GM12878 (cell line): ENCODE results near the gene NUMB. TPM values are rescaled to one million over a fixed set of nuclear protein-coding genes. Genes with fewer than 3 reads are reported as not detected.

ENCODE experiments used
- ASH2L ChIP-seq: fragments of 300-600, 200-600 bp; sonication (generic); IDR thresholded peaks from 2 replicates; pipeline ENCODE4 v1.6.1; 2017; ENCODE audit warnings: low read depth, mild to moderate bottlenecking, borderline replicate concordance
- ATF7 ChIP-seq: fragments of 450-650 bp; IDR thresholded peaks from 2 replicates; pipeline ENCODE4 v1.6.1; 2016; ENCODE audit warnings: low read depth, mild to moderate bottlenecking
- BCL11A ChIP-seq: IDR thresholded peaks from 2 replicates; pipeline ENCODE4 v1.6.1; 2011; ENCODE audit warnings: low read depth, low read length
- MXI1 ChIP-seq: fragments of 150-350 bp; IDR thresholded peaks from 2 replicates; pipeline ENCODE4 v1.6.1; 2011; ENCODE audit warnings: low read depth, mild to moderate bottlenecking, inconsistent platforms, low read length, improper control_type of control experiment
- NFYB ChIP-seq: IDR thresholded peaks from 2 replicates; pipeline ENCODE4 v1.6.1; 2011; ENCODE audit warnings: low read depth, mild to moderate bottlenecking, low read length, improper control_type of control experiment, moderate library complexity; ENCODE audit not compliant: insufficient read depth
- PAX8 ChIP-seq: fragments of 450-650 bp; IDR thresholded peaks from 2 replicates; pipeline ENCODE4 v1.6.1; 2017; ENCODE audit warnings: mild to moderate bottlenecking, moderate library complexity
- RB1 ChIP-seq: fragments of 450-650 bp; formaldehyde crosslinking; IDR thresholded peaks from 2 replicates; pipeline ENCODE4 v1.6.1; 2017; ENCODE audit warnings: mild to moderate bottlenecking, borderline replicate concordance
- TCF12 ChIP-seq: IDR thresholded peaks from 2 replicates; pipeline ENCODE4 v1.6.1; 2011; ENCODE audit warnings: low read depth, mild to moderate bottlenecking, low read length
- ZNF217 ChIP-seq: fragments of 450-650 bp; IDR thresholded peaks from 2 replicates; pipeline ENCODE4 v1.6.1; 2017; ENCODE audit warnings: antibody characterized with exemption, mild to moderate bottlenecking
- ZNF24 ChIP-seq: fragments of 450-650 bp; IDR thresholded peaks from 2 replicates; pipeline ENCODE4 v1.6.1; 2017; ENCODE audit warnings: antibody characterized with exemption, mild to moderate bottlenecking
- ZSCAN29 ChIP-seq: fragments of 450-650 bp; IDR thresholded peaks from 2 replicates; pipeline ENCODE4 v1.6.1; 2017; ENCODE audit warnings: mild to moderate bottlenecking, moderate library complexity
- polyA plus RNA-seq, 11 experiments: library from polyadenylated mRNA; depleted of rRNA in 4 of 11; unstranded in 6 of 11; stranded (reverse) in 5 of 11; fragments of >200 nt; fragmentation: Nextera tagmentation in 4 of 11; fragmentation: Illumina TruSeq in 1 of 11; extraction: Ambion mirVana in 4 of 11; extraction: Trizol in 1 of 11; gene quantifications; 1 replicate in 1 of 11; 2 replicates in 10 of 11; pipeline versions ENCODE4 v1.2.1 to v1.2.3, GENCODE V29; 2011 to 2016; ENCODE audit warnings: inconsistent platforms in 2 of 11, missing spikeins in 2 of 11, low read depth in 1 of 11
- total RNA-seq, 4 experiments: library from RNA; depleted of rRNA in 3 of 4; stranded (reverse); fragments of >200 nt in 3 of 4; fragmentation: Illumina TruSeq in 1 of 4; extraction: Trizol in 1 of 4; gene quantifications; 2 replicates each; pipeline versions ENCODE4 v1.2.1 to v1.2.3, GENCODE V29; 2013 to 2021
- TF ChIP-seq, protein P1 (sequence below): IDR thresholded peaks from 2 replicates; pipeline ENCODE4 v1.6.1; 2012; ENCODE audit warnings: low read depth, low read length, improper control_type of control experiment
- TF ChIP-seq, protein P2 (sequence below): fragments of 450-650 bp; IDR thresholded peaks from 2 replicates; pipeline ENCODE4 v1.6.1; 2018; ENCODE audit warnings: mild to moderate bottlenecking, low read depth, moderate library complexity; ENCODE audit not compliant: partially characterized antibody
- TF ChIP-seq, protein P3 (sequence below): fragments of 450-650 bp; conservative IDR thresholded peaks from 2 replicates; pipeline ENCODE4 v1.6.1; 2017; ENCODE audit warnings: mild to moderate bottlenecking, moderate library complexity
- TF ChIP-seq, protein P4 (sequence below): fragments of 450-650 bp; formaldehyde crosslinking; IDR thresholded peaks from 2 replicates; pipeline ENCODE4 v1.4.0; 2022; ENCODE audit warnings: mild to moderate bottlenecking, moderate library complexity
- TF ChIP-seq, protein P5 (sequence below): fragments of 450-650 bp; IDR thresholded peaks from 2 replicates; pipeline ENCODE4 v1.6.1; 2016; ENCODE audit warnings: mild to moderate bottlenecking
- TF ChIP-seq, protein P6 (sequence below): fragments of 150-350 bp; IDR thresholded peaks from 2 replicates; pipeline ENCODE4 v1.6.1; 2016; ENCODE audit warnings: low read depth, low read length

Gene NUMB
- total and polyA plus RNA-seq, 10 of the 15 experiments (the other 5 are each of a cell fraction or from before 2014, with no cell fraction given) = 22.0 to 147 (median 48.9) TPM

DNA sequence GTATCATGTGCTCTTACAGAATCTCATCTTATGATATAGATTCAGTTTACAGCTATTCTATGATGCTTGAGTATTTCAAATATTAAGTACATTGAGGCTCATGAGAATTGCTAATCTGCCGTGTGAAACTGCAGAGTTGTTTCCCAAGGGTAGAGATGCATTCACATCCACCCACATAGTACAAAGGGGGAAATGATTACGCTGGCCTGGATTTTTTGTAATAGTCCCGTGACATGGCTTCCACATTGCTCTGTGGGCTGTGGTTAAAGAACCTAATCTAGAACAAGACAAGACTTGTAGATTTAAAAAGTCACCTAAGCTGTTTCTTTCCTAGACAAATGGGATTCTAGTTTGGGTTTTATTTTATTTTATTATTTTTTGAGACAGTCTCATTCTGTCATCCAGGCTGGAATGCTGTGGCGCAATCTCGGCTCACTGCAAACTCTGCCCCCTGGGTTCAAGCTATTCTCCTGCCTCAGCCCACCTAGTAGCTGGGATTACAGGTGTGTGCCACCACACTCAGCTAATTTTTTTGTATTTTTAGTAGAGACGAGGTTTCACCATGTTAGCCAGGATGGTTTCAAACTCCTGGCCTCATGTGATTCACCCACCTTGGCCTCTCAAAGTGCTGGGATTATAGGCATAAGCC, 19.4 kb upstream of the NUMB start (continued):
- TF ChIP-seq, protein P1, sequence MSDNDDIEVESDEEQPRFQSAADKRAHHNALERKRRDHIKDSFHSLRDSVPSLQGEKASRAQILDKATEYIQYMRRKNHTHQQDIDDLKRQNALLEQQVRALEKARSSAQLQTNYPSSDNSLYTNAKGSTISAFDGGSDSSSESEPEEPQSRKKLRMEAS = no peak
- TF ChIP-seq, protein P2, sequence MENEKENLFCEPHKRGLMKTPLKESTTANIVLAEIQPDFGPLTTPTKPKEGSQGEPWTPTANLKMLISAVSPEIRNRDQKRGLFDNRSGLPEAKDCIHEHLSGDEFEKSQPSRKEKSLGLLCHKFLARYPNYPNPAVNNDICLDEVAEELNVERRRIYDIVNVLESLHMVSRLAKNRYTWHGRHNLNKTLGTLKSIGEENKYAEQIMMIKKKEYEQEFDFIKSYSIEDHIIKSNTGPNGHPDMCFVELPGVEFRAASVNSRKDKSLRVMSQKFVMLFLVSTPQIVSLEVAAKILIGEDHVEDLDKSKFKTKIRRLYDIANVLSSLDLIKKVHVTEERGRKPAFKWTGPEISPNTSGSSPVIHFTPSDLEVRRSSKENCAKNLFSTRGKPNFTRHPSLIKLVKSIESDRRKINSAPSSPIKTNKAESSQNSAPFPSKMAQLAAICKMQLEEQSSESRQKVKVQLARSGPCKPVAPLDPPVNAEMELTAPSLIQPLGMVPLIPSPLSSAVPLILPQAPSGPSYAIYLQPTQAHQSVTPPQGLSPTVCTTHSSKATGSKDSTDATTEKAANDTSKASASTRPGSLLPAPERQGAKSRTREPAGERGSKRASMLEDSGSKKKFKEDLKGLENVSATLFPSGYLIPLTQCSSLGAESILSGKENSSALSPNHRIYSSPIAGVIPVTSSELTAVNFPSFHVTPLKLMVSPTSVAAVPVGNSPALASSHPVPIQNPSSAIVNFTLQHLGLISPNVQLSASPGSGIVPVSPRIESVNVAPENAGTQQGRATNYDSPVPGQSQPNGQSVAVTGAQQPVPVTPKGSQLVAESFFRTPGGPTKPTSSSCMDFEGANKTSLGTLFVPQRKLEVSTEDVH = peak; percentile 71
- TF ChIP-seq, protein P3, sequence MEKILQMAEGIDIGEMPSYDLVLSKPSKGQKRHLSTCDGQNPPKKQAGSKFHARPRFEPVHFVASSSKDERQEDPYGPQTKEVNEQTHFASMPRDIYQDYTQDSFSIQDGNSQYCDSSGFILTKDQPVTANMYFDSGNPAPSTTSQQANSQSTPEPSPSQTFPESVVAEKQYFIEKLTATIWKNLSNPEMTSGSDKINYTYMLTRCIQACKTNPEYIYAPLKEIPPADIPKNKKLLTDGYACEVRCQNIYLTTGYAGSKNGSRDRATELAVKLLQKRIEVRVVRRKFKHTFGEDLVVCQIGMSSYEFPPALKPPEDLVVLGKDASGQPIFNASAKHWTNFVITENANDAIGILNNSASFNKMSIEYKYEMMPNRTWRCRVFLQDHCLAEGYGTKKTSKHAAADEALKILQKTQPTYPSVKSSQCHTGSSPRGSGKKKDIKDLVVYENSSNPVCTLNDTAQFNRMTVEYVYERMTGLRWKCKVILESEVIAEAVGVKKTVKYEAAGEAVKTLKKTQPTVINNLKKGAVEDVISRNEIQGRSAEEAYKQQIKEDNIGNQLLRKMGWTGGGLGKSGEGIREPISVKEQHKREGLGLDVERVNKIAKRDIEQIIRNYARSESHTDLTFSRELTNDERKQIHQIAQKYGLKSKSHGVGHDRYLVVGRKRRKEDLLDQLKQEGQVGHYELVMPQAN = no peak
- TF ChIP-seq ASH2L (no peak), PAX8 (no peak), ZSCAN29 (no peak), TCF12 (peak; percentile 94), RB1 (no peak; the same call in 1 of the 2 replicates), MXI1 (no peak), ZNF24 (no peak), ATF7 (peak; percentile 85), BCL11A (peak; percentile 74), NFYB (no peak), ZNF217 (no peak)
- TF ChIP-seq, protein P4, sequence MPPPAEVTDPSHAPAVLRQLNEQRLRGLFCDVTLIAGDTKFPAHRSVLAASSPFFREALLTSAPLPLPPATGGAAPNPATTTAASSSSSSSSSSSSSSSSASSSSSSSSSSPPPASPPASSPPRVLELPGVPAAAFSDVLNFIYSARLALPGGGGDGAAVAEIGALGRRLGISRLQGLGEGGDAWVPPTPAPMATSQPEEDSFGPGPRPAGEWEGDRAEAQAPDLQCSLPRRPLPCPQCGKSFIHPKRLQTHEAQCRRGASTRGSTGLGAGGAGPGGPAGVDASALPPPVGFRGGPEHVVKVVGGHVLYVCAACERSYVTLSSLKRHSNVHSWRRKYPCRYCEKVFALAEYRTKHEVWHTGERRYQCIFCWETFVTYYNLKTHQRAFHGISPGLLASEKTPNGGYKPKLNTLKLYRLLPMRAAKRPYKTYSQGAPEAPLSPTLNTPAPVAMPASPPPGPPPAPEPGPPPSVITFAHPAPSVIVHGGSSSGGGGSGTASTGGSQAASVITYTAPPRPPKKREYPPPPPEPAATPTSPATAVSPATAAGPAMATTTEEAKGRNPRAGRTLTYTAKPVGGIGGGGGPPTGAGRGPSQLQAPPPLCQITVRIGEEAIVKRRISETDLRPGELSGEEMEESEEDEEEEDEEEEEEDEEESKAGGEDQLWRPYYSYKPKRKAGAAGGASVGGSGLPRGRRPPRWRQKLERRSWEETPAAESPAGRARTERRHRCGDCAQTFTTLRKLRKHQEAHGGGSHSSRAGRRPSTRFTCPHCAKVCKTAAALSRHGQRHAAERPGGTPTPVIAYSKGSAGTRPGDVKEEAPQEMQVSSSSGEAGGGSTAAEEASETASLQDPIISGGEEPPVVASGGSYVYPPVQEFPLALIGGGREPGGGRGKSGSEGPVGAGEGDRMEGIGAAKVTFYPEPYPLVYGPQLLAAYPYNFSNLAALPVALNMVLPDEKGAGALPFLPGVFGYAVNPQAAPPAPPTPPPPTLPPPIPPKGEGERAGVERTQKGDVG (CRISPR knock-in tag) = no peak
- TF ChIP-seq, protein P5, sequence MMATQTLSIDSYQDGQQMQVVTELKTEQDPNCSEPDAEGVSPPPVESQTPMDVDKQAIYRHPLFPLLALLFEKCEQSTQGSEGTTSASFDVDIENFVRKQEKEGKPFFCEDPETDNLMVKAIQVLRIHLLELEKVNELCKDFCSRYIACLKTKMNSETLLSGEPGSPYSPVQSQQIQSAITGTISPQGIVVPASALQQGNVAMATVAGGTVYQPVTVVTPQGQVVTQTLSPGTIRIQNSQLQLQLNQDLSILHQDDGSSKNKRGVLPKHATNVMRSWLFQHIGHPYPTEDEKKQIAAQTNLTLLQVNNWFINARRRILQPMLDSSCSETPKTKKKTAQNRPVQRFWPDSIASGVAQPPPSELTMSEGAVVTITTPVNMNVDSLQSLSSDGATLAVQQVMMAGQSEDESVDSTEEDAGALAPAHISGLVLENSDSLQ = 0 out of 2 replicates have a peak, but pooled peaks have one; percentile 13
- TF ChIP-seq, protein P6, sequence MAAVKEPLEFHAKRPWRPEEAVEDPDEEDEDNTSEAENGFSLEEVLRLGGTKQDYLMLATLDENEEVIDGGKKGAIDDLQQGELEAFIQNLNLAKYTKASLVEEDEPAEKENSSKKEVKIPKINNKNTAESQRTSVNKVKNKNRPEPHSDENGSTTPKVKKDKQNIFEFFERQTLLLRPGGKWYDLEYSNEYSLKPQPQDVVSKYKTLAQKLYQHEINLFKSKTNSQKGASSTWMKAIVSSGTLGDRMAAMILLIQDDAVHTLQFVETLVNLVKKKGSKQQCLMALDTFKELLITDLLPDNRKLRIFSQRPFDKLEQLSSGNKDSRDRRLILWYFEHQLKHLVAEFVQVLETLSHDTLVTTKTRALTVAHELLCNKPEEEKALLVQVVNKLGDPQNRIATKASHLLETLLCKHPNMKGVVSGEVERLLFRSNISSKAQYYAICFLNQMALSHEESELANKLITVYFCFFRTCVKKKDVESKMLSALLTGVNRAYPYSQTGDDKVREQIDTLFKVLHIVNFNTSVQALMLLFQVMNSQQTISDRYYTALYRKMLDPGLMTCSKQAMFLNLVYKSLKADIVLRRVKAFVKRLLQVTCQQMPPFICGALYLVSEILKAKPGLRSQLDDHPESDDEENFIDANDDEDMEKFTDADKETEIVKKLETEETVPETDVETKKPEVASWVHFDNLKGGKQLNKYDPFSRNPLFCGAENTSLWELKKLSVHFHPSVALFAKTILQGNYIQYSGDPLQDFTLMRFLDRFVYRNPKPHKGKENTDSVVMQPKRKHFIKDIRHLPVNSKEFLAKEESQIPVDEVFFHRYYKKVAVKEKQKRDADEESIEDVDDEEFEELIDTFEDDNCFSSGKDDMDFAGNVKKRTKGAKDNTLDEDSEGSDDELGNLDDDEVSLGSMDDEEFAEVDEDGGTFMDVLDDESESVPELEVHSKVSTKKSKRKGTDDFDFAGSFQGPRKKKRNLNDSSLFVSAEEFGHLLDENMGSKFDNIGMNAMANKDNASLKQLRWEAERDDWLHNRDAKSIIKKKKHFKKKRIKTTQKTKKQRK = no peak
